ENCODE results near the gene UNC79. TPM values are rescaled to one million over a fixed set of nuclear protein-coding genes. Genes with fewer than 3 reads are reported as not detected.

UNC79 gene
- total RNA-seq, 1 experiment from 2014 or later: not detected

GRCh38 chr14:93725993-93726392 lies 295.3 kb downstream of the UNC79 start:
- intact Hi-C loops (cut with micrococcal nuclease): no loop called here
- Histone ChIP-seq H3K4me1 (ENCODE audit: insufficient read depth, low read length) (no peaks in the 10 kb centered on the region), H2AFZ (ENCODE audit: low read length) (no peak overlapping the region), H3F3A (ENCODE audit: low read length, unreplicated experiment) (no peaks in the 10 kb centered on the region), H3K9me3 (ENCODE audit: low read length) (no peaks in the 10 kb centered on the region), H3K27ac (ENCODE audit: low read length) (no peak overlapping the region), H3K9me2 (replicated peaks; ENCODE audit: low read length) (no peaks in the 10 kb centered on the region), H3K27me3 (ENCODE audit: low read length) (no peaks in the 10 kb centered on the region), H3K9ac (ENCODE audit: low read length) (no peak overlapping the region), H3K36me3 (ENCODE audit: low read depth, low read length) (no peaks in the 10 kb centered on the region), H3K79me2 (ENCODE audit: low read length) (no peaks in the 10 kb centered on the region), H3K4me2 (ENCODE audit: low read length) (no peak overlapping the region), H3K4me3 (ENCODE audit: low read length) (no peak overlapping the region), H4K20me1 (ENCODE audit: low read length) (no peaks in the 10 kb centered on the region)
- CTCF ChIA-PET: no interaction called here
- ATAC-seq (no peak), DNase-seq (no peak)
- no TSS peak for BruUV-seq (replicated peaks)
- TF ChIP-seq, protein P1, sequence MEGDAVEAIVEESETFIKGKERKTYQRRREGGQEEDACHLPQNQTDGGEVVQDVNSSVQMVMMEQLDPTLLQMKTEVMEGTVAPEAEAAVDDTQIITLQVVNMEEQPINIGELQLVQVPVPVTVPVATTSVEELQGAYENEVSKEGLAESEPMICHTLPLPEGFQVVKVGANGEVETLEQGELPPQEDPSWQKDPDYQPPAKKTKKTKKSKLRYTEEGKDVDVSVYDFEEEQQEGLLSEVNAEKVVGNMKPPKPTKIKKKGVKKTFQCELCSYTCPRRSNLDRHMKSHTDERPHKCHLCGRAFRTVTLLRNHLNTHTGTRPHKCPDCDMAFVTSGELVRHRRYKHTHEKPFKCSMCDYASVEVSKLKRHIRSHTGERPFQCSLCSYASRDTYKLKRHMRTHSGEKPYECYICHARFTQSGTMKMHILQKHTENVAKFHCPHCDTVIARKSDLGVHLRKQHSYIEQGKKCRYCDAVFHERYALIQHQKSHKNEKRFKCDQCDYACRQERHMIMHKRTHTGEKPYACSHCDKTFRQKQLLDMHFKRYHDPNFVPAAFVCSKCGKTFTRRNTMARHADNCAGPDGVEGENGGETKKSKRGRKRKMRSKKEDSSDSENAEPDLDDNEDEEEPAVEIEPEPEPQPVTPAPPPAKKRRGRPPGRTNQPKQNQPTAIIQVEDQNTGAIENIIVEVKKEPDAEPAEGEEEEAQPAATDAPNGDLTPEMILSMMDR (conservative IDR thresholded peaks at IDR 0.05; ENCODE audit: low read depth, low read length): no peak
- TF ChIP-seq EZH2phosphoT487 (IDR thresholded peaks at IDR 0.05; ENCODE audit: borderline replicate concordance, low read length) (no peak), EZH2 (IDR thresholded peaks at IDR 0.05; ENCODE audit: low read length, unreplicated experiment) (no peak)
- POLR2A ChIA-PET (ENCODE audit: unreplicated experiment): no interaction called here

DNA sequence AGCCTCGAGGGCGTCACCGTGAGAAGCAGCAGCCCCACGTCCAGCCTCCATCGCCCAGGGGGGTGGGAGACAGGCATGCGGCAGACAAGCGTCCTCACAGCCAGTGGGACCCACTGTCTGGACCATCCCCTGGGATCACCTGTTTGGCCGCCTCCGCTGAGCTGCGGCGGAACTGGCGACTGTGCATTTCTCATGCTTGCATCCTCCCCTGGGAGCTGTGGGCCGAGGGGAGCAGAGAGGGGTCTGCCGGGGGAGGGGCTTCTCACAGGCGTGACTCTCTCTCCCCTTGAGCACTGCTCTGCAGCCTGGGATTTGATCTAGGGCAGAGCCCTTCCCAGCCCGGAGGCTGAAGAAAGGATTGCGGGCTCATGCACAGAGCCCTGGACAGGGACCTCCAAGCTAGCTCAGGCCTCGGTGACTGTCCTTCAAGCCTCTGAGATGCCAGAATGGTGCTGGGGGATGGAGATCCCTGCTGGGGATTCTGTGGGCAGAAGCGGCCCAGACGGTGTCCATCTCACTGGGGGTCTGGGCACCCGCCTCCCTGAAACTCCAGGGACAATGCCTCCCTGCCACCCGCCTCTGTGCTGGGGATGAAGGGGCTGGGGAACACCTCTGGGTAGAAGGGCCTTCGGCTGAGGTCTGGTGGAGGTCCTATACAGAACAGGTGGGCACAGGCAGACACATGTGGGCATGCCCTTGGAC lies 296.5 kb downstream of the UNC79 start:
- DNase-seq (no peak), ATAC-seq (no peak)
- H3K27ac ChIP-seq (ENCODE audit: low read length): no peak overlapping the region
- H3K79me2 ChIP-seq (ENCODE audit: low read length): no peaks in the 10 kb centered on the region
- no peak overlapping the region for H3K9ac ChIP-seq (ENCODE audit: low read length)
- peaks cover 6% of the 10 kb centered on the region; the same call in 1 of the 2 replicates for H3K27me3 ChIP-seq (ENCODE audit: low read length)
- H3K9me3 ChIP-seq (ENCODE audit: low read length): no peaks in the 10 kb centered on the region
- no peaks in the 10 kb centered on the region for H3K36me3 ChIP-seq (ENCODE audit: low read depth, low read length)
- TF ChIP-seq EZH2phosphoT487 (IDR thresholded peaks at IDR 0.05; ENCODE audit: borderline replicate concordance, low read length): no peak
- TF ChIP-seq, protein P1 (conservative IDR thresholded peaks at IDR 0.05; ENCODE audit: low read depth, low read length): no peak
- TF ChIP-seq EZH2 (IDR thresholded peaks at IDR 0.05; ENCODE audit: low read length, unreplicated experiment): no peak
- intact Hi-C loops (cut with micrococcal nuclease): no loop called here
- H4K20me1 ChIP-seq (ENCODE audit: low read length): no peaks in the 10 kb centered on the region
- CTCF ChIA-PET: no interaction called here
- H3K9me2 ChIP-seq (replicated peaks; ENCODE audit: low read length): no peaks in the 10 kb centered on the region
- no peaks in the 10 kb centered on the region for H3K4me1 ChIP-seq (ENCODE audit: insufficient read depth, low read length)
- no peak overlapping the region for H3K4me3 ChIP-seq (ENCODE audit: low read length)
- POLR2A ChIA-PET (ENCODE audit: unreplicated experiment): interaction anchor here (0.6 kb wide), 1 partner anchor 39 kb away, joined by 3 read pairs; no protein-coding TSS in a partner anchor
- no peaks in the 10 kb centered on the region for H3F3A ChIP-seq (ENCODE audit: low read length, unreplicated experiment)
- no peak overlapping the region for H2AFZ ChIP-seq (ENCODE audit: low read length)
- no TSS peak for BruUV-seq (replicated peaks)
- H3K4me2 ChIP-seq (ENCODE audit: low read length): no peak overlapping the region

GRCh38 chr14:93727917-93728650 lies 297.3 kb downstream of the UNC79 start:
- H3K4me3 ChIP-seq (ENCODE audit: low read length): no peak overlapping the region
- intact Hi-C loops (cut with micrococcal nuclease): no loop called here
- H3K4me1 ChIP-seq (ENCODE audit: insufficient read depth, low read length): no peaks in the 10 kb centered on the region
- no peaks in the 10 kb centered on the region for H3K79me2 ChIP-seq (ENCODE audit: low read length)
- no peak overlapping the region for H2AFZ ChIP-seq (ENCODE audit: low read length)
- H3K27ac ChIP-seq (ENCODE audit: low read length): no peak overlapping the region
- no peaks in the 10 kb centered on the region for H3K9me3 ChIP-seq (ENCODE audit: low read length)
- no peak overlapping the region for H3K9ac ChIP-seq (ENCODE audit: low read length)
- no peak overlapping the region for H3K4me2 ChIP-seq (ENCODE audit: low read length)
- DNase-seq (no peak), ATAC-seq (no peak)
- H3K36me3 ChIP-seq (ENCODE audit: low read depth, low read length): no peaks in the 10 kb centered on the region
- H4K20me1 ChIP-seq (ENCODE audit: low read length): no peaks in the 10 kb centered on the region
- POLR2A ChIA-PET (ENCODE audit: unreplicated experiment): no interaction called here
- no peaks in the 10 kb centered on the region for H3F3A ChIP-seq (ENCODE audit: low read length, unreplicated experiment)
- BruUV-seq (replicated peaks): no TSS peak
- H3K27me3 ChIP-seq (ENCODE audit: low read length): peaks cover 11% of the 10 kb centered on the region; the same call in 1 of the 2 replicates
- H3K9me2 ChIP-seq (replicated peaks; ENCODE audit: low read length): no peaks in the 10 kb centered on the region
- CTCF ChIA-PET: no interaction called here
- TF ChIP-seq, protein P1 (conservative IDR thresholded peaks at IDR 0.05; ENCODE audit: low read depth, low read length): no peak
- no peak for TF ChIP-seq EZH2 (IDR thresholded peaks at IDR 0.05; ENCODE audit: low read length, unreplicated experiment)
- TF ChIP-seq EZH2phosphoT487 (IDR thresholded peaks at IDR 0.05; ENCODE audit: borderline replicate concordance, low read length): no peak

Data from PC-3 (cell line).